Muscle of back (tissue), 11 donors: ENCODE data around the gene UBE2D2. TPM values are rescaled to one million over a fixed set of nuclear protein-coding genes. Genes with fewer than 3 reads are reported as not detected.

Source experiments
- DNase-seq, 3 donors: peaks; one replicate each; pipeline versions ENCODE4 v3.0.0 to v3.0.0-alpha.2; 2013
- polyA plus RNA-seq, 10 donors: library from polyadenylated mRNA; unstranded; fragments of 120-200 nt; gene quantifications; one replicate each; pipeline ENCODE4 v1.2.1, GENCODE V29; 2013; ENCODE audit not compliant: insufficient read length in 10 of 10

UBE2D2 gene
- polyA plus RNA-seq, 10 donors, result 104 to 164 (median 120) TPM

GRCh38 chr5:139657363-139658321, 96.5 kb downstream of the UBE2D2 start:
- no peak for DNase-seq

GRCh38 chr5:139658501-139658927, 97.4 kb downstream of the UBE2D2 start:
- peak in 1 of 3 donors; percentile 52 for DNase-seq

- peak in 1 of 3 donors; percentile 83 for DNase-seq
Measured at GRCh38 chr5:139658928-139659667, 98.0 kb downstream of the UBE2D2 start.

- peak in 1 of 3 donors; percentile 74 for DNase-seq
Measured at GRCh38 chr5:139659695-139660101, 98.6 kb downstream of the UBE2D2 start.

DNA sequence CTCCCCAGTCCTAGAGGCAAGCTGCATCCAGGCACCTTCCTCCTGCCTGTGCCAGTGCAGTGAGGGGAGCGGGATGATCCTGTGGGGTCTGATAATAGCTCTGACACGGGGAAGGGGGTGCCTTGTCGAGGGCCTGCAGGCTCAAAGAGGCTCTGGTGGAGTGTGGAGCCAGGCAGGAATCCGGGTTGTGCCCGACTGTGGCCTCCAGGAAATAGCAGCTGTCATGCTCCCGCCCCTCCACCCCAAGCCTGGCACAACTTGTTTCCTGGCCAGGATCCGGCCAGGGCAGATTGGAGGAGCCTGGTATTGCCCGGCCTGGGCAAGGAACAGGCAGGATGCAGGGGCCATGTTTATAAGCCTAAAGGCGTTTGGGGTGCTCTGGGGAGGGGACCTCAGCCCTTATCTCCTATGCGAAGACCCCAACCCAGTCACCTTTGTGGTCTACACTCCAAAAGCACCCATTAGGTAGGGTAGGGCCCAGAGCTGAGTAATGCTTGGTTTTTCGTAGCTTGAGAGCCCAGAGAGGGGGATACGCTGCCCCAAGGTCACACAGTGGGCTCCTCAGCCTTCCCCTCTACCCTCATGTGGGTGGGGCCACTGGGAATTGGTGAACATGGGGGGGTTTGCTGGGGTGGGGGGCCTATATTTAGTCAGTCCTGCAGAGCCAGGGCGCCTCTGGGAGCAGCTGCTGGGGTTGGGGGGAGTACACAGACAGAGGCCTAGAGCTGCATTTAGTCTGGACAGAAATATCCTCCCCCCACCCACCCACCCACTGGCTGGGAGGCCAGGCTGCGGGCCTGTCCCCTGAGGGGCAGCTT, 99.2 kb downstream of the UBE2D2 start:
- DNase-seq, result peak in 1 of 3 donors; percentile 78

- DNase-seq, result peak in 2 of 3 donors; percentile 72 to 89
Measured at GRCh38 chr5:139660923-139661814, 100.0 kb downstream of the UBE2D2 start.

DNA sequence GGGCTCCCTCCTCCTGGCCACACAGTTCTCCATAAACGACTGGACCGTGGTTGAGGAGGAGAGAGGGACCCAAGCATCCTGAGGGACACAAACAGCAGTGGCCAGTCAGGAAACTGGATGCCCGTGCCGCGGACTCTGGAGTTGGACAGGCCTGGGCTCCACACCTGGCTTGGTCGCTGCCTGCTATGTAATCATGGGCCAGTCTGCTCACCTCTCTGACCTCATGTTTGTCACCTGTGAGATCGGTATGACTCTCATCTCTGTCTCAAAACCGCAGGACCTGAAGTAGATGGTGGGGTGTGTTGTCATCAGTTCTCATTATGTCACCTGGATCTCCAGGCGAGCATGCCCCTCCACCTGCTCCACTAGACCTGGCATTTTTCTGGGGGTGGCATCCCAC, 101.5 kb downstream of the UBE2D2 start:
- DNase-seq, result no peak

- DNase-seq, result no peak
Measured at GRCh38 chr5:139663207-139664085, 102.3 kb downstream of the UBE2D2 start.

DNA sequence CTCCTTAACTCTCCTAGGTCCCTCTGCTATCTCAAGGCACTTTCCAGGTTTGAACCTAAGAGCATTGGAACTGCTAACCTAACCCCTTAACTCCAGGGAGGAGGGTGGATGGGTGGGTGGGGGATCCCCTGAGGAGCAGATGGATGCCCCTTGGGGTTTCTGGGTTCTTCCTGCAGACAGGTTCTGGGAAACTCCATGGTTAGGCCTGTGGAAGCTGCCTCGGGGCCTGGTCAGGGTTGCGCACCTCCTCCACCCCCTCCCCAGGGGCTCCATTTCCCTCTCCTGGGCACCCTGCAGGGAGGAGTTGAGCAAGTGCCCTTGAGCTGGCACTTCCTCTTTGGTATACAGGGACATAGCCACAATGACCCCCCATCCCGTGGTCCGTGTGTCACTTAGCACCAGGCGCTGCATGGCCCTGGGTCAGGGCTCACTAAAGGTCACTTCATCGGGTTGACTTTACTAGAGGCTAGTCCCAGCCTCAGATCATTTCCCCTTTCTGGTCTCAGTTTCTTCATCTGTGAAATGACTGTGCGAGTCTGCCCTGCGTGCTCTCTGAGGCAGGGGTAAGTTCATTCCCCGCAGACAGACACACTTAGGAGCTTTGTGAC, 103.1 kb downstream of the UBE2D2 start:
- DNase-seq, result no peak

GRCh38 chr5:139664727-139665351, 103.7 kb downstream of the UBE2D2 start:
- DNase-seq, result no peak

- DNase-seq, result no peak
Measured at GRCh38 chr5:139665626-139666025, 104.5 kb downstream of the UBE2D2 start.

GRCh38 chr5:139666551-139666950, 105.4 kb downstream of the UBE2D2 start:
- DNase-seq, result no peak

- DNase-seq, result no peak
Measured at GRCh38 chr5:139667001-139667729, 106.0 kb downstream of the UBE2D2 start.

DNA sequence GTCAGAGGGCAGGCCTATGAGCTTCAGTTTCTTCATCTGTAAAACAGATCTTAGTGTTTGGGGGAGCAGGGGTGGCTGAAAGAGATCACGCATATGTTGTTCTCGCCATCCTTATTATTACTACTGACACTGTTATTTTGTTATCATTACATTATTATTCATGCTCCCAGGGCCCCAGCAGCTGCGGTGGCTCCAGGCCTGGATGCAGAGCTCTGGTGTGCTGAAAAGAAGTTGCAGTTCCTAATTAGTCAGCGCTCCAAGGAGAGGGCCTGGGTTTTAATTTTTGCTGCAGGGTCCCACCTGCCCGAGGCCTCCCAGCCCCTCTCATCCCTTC, 106.6 kb downstream of the UBE2D2 start:
- DNase-seq, result no peak

GRCh38 chr5:139668064-139668880, 107.1 kb downstream of the UBE2D2 start:
- peak in 1 of 3 donors; percentile 83 for DNase-seq

- DNase-seq, result no peak
Measured at GRCh38 chr5:139668924-139669661, 108.0 kb downstream of the UBE2D2 start.
